Testis (tissue), 2 donors: Measurements from ENCODE around the gene RIC1.

Source experiments
- CTCF ChIP-seq, 3 experiments: fragments of 450-650 bp in 2 of 3; fragments of 200-600 bp in 1 of 3; sonication (generic) in 1 of 3; IDR thresholded peaks; one replicate each; pipeline ENCODE4 v1.5.1; 2016 to 2019; ENCODE audit warnings: antibody characterized with exemption in 3 of 3, mild to moderate bottlenecking in 2 of 3, moderate library complexity in 1 of 3
- POLR2A ChIP-seq: fragments of 450-650 bp; IDR thresholded peaks from one replicate; pipeline ENCODE4 v1.6.1; 2017; ENCODE audit warnings: antibody characterized with exemption, mild to moderate bottlenecking, moderate library complexity

DNA sequence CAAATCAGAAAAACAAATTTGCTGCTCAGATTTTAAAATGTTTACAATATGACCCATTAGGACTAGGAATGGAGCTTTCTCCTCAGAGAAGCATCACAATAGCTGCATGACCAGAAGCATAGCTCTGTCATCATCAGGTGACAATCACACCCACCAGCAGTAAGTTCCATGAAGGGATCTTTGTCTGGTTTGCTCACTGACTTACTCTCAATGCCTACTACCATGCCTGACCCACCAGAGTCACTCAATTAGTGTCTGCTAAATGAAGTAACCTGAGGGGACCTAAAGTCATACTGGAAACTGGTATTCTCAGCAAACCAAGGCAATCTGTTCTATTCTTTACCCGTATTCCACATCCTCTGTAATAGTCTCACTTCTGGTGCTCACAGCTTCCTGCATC, 196.3 kb downstream of the RIC1 start:
- TF ChIP-seq CTCF (IDR thresholded peaks at IDR 0.05) (no peak), POLR2A (no peak)
